ENCODE data around the gene C1QA. TPM values are rescaled to one million over a fixed set of nuclear protein-coding genes. Genes with fewer than 3 reads are reported as not detected.

Gene C1QA
- polyA plus RNA-seq, 4 donors, result 25.7 to 215 (median 108) TPM

DNA sequence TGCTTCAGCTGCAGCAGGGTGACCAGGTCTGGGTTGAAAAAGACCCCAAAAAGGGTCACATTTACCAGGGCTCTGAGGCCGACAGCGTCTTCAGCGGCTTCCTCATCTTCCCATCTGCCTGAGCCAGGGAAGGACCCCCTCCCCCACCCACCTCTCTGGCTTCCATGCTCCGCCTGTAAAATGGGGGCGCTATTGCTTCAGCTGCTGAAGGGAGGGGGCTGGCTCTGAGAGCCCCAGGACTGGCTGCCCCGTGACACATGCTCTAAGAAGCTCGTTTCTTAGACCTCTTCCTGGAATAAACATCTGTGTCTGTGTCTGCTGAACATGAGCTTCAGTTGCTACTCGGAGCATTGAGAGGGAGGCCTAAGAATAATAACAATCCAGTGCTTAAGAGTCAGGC, 2.9 kb downstream of the C1QA start:
- Histone ChIP-seq H3K27me3 (ENCODE audit: control insufficient read depth in 3 of 3, insufficient read depth in 3 of 3, low read length in 3 of 3) (peaks cover 0 to 4% (median 0%) of the 10 kb centered on the region in 3 donors), H3K27ac (ENCODE audit: low read depth in 1 of 3, low read length in 2 of 3) (no peak overlapping the region), H3K4me1 (ENCODE audit: control insufficient read depth in 3 of 3, insufficient read depth in 2 of 3, low read depth in 1 of 3, low read length in 2 of 3) (no peaks in the 10 kb centered on the region), H3K9me3 (ENCODE audit: control insufficient read depth in 2 of 2, insufficient read depth in 1 of 2, low read depth in 1 of 2, low read length in 1 of 2) (peaks cover 0 to 6% of the 10 kb centered on the region in 2 donors), H3K4me3 (ENCODE audit: low read depth in 1 of 3, low read length in 3 of 3) (no peak overlapping the region), H3K36me3 (ENCODE audit: control insufficient read depth in 3 of 3, insufficient read depth in 2 of 3, low read depth in 1 of 3, low read length in 3 of 3) (no peaks in the 10 kb centered on the region)
- FAIRE-seq (no peak), DNase-seq (no peak)
- WGBS, 3 donors, result 28 to 38% (median 33%) methylated on average over 8 of the region's 8 CpGs

DNA sequence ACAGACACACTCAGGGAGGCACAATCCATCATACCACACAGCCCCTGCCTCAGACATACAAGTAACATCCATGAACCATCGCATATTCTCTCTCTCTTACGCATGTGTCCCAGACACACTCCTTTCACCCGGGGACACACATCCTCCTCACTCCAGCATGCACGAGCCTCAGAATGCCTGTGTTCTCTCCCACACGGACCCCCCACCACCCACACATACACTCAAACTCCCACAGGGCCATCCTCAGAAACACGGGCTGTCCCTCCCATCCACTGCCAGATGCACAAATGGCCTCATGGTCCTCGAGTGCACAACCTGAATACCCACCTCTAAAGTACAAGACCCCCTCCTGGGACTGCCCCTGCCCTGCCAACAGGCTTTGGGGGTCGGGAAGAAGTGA, 4.8 kb downstream of the C1QA start:
- WGBS, 3 donors, result 60 to 67% (median 62%) methylated on average over 8 of the region's 8 CpGs
- no peak for FAIRE-seq
- H3K9me3 ChIP-seq (ENCODE audit: control insufficient read depth in 2 of 2, insufficient read depth in 1 of 2, low read depth in 1 of 2, low read length in 1 of 2), result no peaks in the 10 kb centered on the region

DNA sequence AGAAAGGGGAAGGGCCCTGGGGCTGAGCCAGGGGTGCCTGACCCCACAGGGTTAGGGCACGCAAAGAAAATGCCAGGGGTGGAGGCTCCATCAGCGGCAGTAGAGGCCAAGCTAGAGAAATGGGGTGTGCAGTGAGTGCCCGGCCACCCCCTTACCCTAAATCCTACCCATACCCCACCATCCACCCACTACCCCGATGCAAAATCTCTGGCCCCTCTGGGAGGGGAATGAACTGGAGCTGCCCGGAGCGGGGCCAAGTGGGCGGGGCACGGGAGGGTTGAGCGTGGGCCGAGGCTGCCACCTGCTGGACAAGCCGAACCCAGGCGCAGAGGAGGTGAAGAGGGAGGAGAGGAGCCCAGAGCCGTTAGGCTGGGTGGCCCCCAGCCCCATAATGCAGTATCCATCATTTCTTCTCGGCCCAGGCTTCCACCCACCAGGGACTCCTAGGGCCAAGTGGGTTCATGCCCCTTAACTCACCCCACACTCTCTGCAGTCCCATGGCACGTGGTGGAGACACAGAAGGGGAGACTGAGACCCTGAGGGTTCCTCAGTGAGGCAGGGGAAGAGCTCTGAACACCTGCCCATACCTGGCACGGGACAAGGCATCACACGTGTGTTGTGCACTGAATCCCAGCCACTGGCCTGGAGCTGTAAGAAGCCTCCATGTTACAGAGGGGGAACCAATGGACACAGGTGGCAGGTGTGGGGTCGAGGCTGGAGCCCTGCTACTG, 5.6 kb downstream of the C1QA start:
- peak; percentile 56 to 65 for DNase-seq
- H3K27ac ChIP-seq (ENCODE audit: low read depth in 1 of 3, low read length in 2 of 3), result no peak overlapping the region
- FAIRE-seq, result no peak
- H3K9me3 ChIP-seq (ENCODE audit: control insufficient read depth in 2 of 2, insufficient read depth in 1 of 2, low read depth in 1 of 2, low read length in 1 of 2), result no peaks in the 10 kb centered on the region
- no peaks in the 10 kb centered on the region for H3K36me3 ChIP-seq (ENCODE audit: control insufficient read depth in 3 of 3, insufficient read depth in 2 of 3, low read depth in 1 of 3, low read length in 3 of 3)
- H3K4me1 ChIP-seq (ENCODE audit: control insufficient read depth in 3 of 3, insufficient read depth in 2 of 3, low read depth in 1 of 3, low read length in 2 of 3), result no peaks in the 10 kb centered on the region
- H3K27me3 ChIP-seq (ENCODE audit: control insufficient read depth in 3 of 3, insufficient read depth in 3 of 3, low read length in 3 of 3), result peaks cover 0 to 4% (median 0%) of the 10 kb centered on the region in 3 donors
- 7 to 10% (median 8%) methylated on average over 18 of the region's 18 CpGs for WGBS, 3 donors
- no peak overlapping the region for H3K4me3 ChIP-seq (ENCODE audit: low read depth in 1 of 3, low read length in 3 of 3)

More for the DNA sequence above, 4.8 kb downstream of the C1QA start:
- DNase-seq, result no peak
- Histone ChIP-seq H3K27me3 (ENCODE audit: control insufficient read depth in 3 of 3, insufficient read depth in 3 of 3, low read length in 3 of 3) (peaks cover 0 to 4% (median 0%) of the 10 kb centered on the region in 3 donors), H3K4me1 (ENCODE audit: control insufficient read depth in 3 of 3, insufficient read depth in 2 of 3, low read depth in 1 of 3, low read length in 2 of 3) (no peaks in the 10 kb centered on the region), H3K4me3 (ENCODE audit: low read depth in 1 of 3, low read length in 3 of 3) (no peak overlapping the region), H3K27ac (ENCODE audit: low read depth in 1 of 3, low read length in 2 of 3) (no peak overlapping the region), H3K36me3 (ENCODE audit: control insufficient read depth in 3 of 3, insufficient read depth in 2 of 3, low read depth in 1 of 3, low read length in 3 of 3) (no peaks in the 10 kb centered on the region)

DNA sequence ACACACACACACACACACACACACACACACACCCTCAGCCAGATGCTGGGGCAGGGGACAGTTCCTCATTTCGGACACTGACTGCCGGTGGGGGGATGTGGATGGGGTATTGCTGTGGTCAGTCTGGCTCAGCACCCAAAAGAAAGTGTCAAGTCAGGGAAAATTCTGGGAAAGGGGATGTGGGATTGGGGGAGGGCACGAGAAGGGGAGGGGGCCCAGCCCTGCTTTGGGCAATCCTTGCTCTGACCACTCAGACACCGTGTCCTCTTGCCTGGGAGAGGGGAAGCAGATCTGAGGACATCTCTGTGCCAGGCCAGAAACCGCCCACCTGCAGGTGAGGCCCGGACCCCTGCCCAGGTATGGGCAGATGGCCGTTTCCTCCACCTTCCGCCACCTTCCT, 7.0 kb downstream of the C1QA start, which contains the start of gene C1QC:
C1QC (plus strand) TSS at position 253 of the 400 bp plus-strand sequence. CDS start 391 bp downstream, outside the sequence.
- no peaks in the 10 kb centered on the region for H3K36me3 ChIP-seq (ENCODE audit: control insufficient read depth in 3 of 3, insufficient read depth in 2 of 3, low read depth in 1 of 3, low read length in 3 of 3)
- FAIRE-seq (no peak), DNase-seq (no peak)
- H3K9me3 ChIP-seq (ENCODE audit: control insufficient read depth in 2 of 2, insufficient read depth in 1 of 2, low read depth in 1 of 2, low read length in 1 of 2), result no peaks in the 10 kb centered on the region
- H3K27me3 ChIP-seq (ENCODE audit: control insufficient read depth in 3 of 3, insufficient read depth in 3 of 3, low read length in 3 of 3), result peaks cover 0 to 4% (median 0%) of the 10 kb centered on the region in 3 donors
- H3K4me1 ChIP-seq (ENCODE audit: control insufficient read depth in 3 of 3, insufficient read depth in 2 of 3, low read depth in 1 of 3, low read length in 2 of 3), result no peaks in the 10 kb centered on the region
- peak within 1 kb of the TSS in 1 of 3 donors; percentile 7 for H3K4me3 ChIP-seq (ENCODE audit: low read depth in 1 of 3, low read length in 3 of 3)
- 60 to 72% (median 71%) methylated on average over 8 of the region's 8 CpGs for WGBS, 3 donors
- peak within 1 kb of the TSS in 1 of 3 donors; percentile 45 for H3K27ac ChIP-seq (ENCODE audit: low read depth in 1 of 3, low read length in 2 of 3)

DNA sequence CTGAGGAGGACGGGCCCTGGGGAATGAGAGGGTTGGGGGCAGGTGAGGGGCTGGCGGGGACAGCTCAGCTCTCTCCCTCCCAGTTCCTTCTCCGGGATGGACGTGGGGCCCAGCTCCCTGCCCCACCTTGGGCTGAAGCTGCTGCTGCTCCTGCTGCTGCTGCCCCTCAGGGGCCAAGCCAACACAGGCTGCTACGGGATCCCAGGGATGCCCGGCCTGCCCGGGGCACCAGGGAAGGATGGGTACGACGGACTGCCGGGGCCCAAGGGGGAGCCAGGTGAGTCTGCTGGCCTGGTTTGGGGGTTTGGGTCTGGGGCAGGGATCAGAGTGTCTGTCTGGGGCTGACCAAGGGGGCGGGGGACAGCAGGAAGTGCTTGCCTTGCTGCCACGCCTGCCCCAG, 7.5 kb downstream of the C1QA start:
- Histone ChIP-seq H3K4me1 (ENCODE audit: control insufficient read depth in 3 of 3, insufficient read depth in 2 of 3, low read depth in 1 of 3, low read length in 2 of 3) (no peaks in the 10 kb centered on the region), H3K36me3 (ENCODE audit: control insufficient read depth in 3 of 3, insufficient read depth in 2 of 3, low read depth in 1 of 3, low read length in 3 of 3) (no peaks in the 10 kb centered on the region), H3K9me3 (ENCODE audit: control insufficient read depth in 2 of 2, insufficient read depth in 1 of 2, low read depth in 1 of 2, low read length in 1 of 2) (no peaks in the 10 kb centered on the region), H3K27me3 (ENCODE audit: control insufficient read depth in 3 of 3, insufficient read depth in 3 of 3, low read length in 3 of 3) (peaks cover 0 to 4% (median 0%) of the 10 kb centered on the region in 3 donors), H3K4me3 (ENCODE audit: low read depth in 1 of 3, low read length in 3 of 3) (peak overlapping the region in 1 of 3 donors; percentile 7), H3K27ac (ENCODE audit: low read depth in 1 of 3, low read length in 2 of 3) (peak overlapping the region in 1 of 3 donors; percentile 45)
- DNase-seq (no peak), FAIRE-seq (no peak)
- WGBS, 3 donors, result 57 to 78% (median 71%) methylated on average over 10 to 12 of the region's 12 CpGs

DNA sequence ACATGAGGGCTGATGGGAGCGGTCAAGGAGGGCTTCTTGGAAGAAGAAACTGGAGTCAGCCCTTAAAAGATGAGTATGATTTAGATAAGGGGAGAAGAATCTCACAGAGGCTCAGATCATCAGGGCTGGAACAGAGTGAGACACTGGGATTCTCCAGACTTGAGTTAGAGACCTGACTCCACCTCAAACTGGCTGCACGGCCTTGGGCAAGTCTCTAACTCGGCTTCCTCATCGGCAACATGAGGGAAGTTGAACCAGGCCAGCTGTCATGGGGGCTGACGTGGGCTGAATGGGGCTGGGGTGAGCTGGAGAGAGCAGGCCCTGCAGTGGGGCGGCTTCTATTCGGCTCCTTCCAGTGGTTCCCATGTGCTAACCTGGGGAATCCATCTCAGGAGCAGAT, 9.5 kb downstream of the C1QA start:
- 70 to 85% (median 80%) methylated on average over 7 of the region's 7 CpGs for WGBS, 3 donors
- peak overlapping the region in 1 of 3 donors; percentile 37 for H3K27ac ChIP-seq (ENCODE audit: low read depth in 1 of 3, low read length in 2 of 3)
- no peak for DNase-seq

DNA sequence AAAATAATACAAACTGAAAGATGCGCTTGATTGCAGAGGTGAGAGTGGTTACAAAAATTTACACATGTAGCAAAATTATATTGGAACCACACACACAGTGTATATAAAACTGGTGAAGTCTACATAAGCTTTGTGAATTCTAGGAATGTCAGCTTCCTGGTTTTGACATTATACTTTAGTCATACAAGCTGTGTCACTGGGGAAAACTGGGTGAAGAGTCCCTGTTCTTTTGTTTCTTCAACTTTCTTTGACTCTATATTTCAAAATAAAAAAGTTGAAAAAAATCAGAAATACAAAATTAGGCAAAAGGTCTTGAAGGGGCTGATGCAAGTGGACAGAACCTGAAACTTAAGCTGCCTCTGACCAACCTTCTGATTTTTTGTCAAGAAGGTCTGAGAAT, 10.0 kb downstream of the C1QA start:
- Histone ChIP-seq H3K36me3 (ENCODE audit: control insufficient read depth in 3 of 3, insufficient read depth in 2 of 3, low read depth in 1 of 3, low read length in 3 of 3) (no peaks in the 10 kb centered on the region), H3K4me1 (ENCODE audit: control insufficient read depth in 3 of 3, insufficient read depth in 2 of 3, low read depth in 1 of 3, low read length in 2 of 3) (no peaks in the 10 kb centered on the region), H3K27ac (ENCODE audit: low read depth in 1 of 3, low read length in 2 of 3) (no peak overlapping the region), H3K4me3 (ENCODE audit: low read depth in 1 of 3, low read length in 3 of 3) (no peak overlapping the region), H3K27me3 (ENCODE audit: control insufficient read depth in 3 of 3, insufficient read depth in 3 of 3, low read length in 3 of 3) (peaks cover 0 to 1% (median 0%) of the 10 kb centered on the region in 3 donors), H3K9me3 (ENCODE audit: control insufficient read depth in 2 of 2, insufficient read depth in 1 of 2, low read depth in 1 of 2, low read length in 1 of 2) (no peaks in the 10 kb centered on the region)
- FAIRE-seq (no peak), DNase-seq (no peak)
- 0 to 74% (median 5%) methylated on average over 1 of the region's 1 CpG for WGBS, 3 donors

More for the DNA sequence above, 9.5 kb downstream of the C1QA start:
- no peak overlapping the region for H3K4me3 ChIP-seq (ENCODE audit: low read depth in 1 of 3, low read length in 3 of 3)
- H3K27me3 ChIP-seq (ENCODE audit: control insufficient read depth in 3 of 3, insufficient read depth in 3 of 3, low read length in 3 of 3), result peaks cover 0 to 4% (median 0%) of the 10 kb centered on the region in 3 donors
- FAIRE-seq, result no peak
- H3K4me1 ChIP-seq (ENCODE audit: control insufficient read depth in 3 of 3, insufficient read depth in 2 of 3, low read depth in 1 of 3, low read length in 2 of 3), result no peaks in the 10 kb centered on the region
- H3K9me3 ChIP-seq (ENCODE audit: control insufficient read depth in 2 of 2, insufficient read depth in 1 of 2, low read depth in 1 of 2, low read length in 1 of 2), result no peaks in the 10 kb centered on the region
- no peaks in the 10 kb centered on the region for H3K36me3 ChIP-seq (ENCODE audit: control insufficient read depth in 3 of 3, insufficient read depth in 2 of 3, low read depth in 1 of 3, low read length in 3 of 3)

DNA sequence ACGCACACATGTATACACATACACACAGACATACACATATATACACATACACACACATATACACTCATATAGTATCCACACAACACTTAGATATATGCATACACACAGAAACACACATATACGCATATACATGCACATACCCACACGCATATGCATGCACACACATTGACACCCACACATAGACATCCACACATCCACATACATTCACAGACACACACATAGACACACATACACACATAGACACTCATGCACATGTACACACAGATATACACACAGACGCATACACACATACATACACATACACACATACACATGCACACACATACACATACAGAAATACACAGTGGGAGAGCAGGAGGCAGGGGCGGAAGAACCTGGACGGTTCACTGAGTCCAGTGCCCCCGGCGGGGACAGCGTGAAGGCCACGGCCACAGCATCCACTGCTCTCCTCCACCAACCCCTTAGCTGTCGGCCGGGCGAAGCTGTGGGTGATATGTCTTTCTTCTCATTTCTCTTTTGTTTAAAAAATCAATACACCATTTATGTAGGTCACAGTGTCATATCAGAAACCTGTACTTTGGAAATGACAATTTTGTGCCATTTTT, 13.8 kb downstream of the C1QA start:
- 92 to 93% (median 92%) methylated on average over 13 of the region's 13 CpGs for WGBS, 3 donors
- peaks cover 0 to 5% (median 0%) of the 10 kb centered on the region in 3 donors for H3K27me3 ChIP-seq (ENCODE audit: control insufficient read depth in 3 of 3, insufficient read depth in 3 of 3, low read length in 3 of 3)
- H3K4me1 ChIP-seq (ENCODE audit: control insufficient read depth in 3 of 3, insufficient read depth in 2 of 3, low read depth in 1 of 3, low read length in 2 of 3), result no peaks in the 10 kb centered on the region
- H3K9me3 ChIP-seq (ENCODE audit: control insufficient read depth in 2 of 2, insufficient read depth in 1 of 2, low read depth in 1 of 2, low read length in 1 of 2), result no peaks in the 10 kb centered on the region
- H3K27ac ChIP-seq (ENCODE audit: low read depth in 1 of 3, low read length in 2 of 3), result no peak overlapping the region
- DNase-seq, result no peak
- no peak for FAIRE-seq
- no peaks in the 10 kb centered on the region for H3K36me3 ChIP-seq (ENCODE audit: control insufficient read depth in 3 of 3, insufficient read depth in 2 of 3, low read depth in 1 of 3, low read length in 3 of 3)
- H3K4me3 ChIP-seq (ENCODE audit: low read depth in 1 of 3, low read length in 3 of 3), result no peak overlapping the region

Measured in small intestine (tissue), 7 donors.